Pons (tissue), 1 donor: ENCODE measurements around the gene CFAP210.
"Not testable (repeated sequence)": the region's sequence is repeated elsewhere in the genome, so short reads cannot be mapped to it uniquely, and the experiment has no call there.

Source experiments
- DNase-seq: peaks from one replicate; pipeline ENCODE4 v3.0.0-alpha.2; 2016; ENCODE audit warnings: low spot score

The CFAP210 gene

DNA sequence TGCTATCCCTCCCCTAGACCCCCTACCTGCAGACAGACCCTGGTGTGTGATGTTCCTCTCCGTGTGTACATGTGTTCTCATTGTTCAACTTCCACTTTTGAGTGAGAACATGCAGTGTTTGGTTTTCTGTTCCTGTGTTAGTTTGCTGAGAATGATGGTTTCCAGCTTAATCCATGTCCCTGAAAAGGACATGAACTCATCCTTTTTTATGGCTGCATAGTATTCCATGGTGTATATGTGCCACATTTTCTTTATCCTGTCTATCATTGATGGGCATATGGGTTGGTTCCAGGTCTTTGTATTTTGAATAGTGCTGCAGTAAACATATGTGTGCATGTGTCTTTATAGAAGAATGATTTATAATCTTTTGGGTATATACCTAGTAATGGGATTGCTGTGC is 78.2 kb downstream of the CFAP210 start:
- DNase-seq = not testable (repeated sequence)

DNA sequence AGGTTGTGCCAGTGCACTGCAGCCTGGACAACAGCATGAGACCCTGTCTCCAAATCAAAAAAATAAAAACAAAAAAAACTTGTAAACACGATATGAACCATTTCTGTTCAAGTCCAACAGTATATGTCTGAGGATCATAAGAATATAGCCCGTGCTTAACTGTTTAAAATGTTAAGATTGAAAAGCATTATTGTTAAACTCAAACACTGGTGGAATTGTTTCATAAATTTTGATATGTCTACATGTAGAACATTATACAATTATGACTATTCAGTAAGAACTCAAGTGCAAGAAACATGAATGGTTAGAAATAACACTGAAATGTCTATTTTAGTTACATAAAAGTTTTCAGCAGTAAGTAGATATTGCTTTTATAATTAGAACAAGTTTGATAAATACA is 80.3 kb downstream of the CFAP210 start:
- no peak for DNase-seq

DNA sequence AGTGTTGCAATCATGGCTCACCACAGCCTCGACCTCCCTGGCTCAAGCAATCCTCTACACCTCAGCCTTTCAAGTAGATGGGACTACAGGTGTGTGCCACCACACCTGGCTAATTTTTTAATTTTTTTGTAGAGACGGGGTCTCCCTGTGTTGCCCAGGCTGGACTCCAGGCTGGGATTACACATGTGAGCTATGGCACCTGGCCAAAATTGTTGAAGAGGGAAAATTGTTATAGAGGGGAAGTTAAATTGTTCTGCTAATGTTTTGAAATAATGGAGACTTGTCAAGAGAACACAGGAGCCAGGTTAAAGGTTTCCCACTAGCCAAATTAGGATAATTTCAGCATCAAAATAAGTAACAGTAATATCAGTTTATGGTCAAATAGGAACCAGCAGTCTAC is 84.9 kb downstream of the CFAP210 start:
- DNase-seq = no peak

DNA sequence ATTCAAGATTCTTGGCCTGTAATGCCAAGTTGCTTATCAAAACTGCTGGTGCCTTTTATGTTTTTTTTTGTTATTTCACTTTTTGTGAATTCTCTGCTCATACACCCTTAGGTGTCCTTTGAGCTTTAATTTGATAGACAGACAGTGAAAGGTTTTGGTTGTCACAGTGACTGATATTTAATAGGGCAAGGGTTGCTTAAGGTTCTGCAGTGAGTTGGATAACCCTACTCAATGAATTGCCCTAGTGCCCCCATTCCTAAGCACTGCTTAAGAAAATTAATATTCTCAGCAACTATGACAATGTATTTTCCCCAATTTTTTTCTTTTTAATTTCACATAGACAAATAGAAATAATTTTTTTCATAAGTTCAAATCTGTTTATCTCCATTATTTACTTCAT is 94.6 kb downstream of the CFAP210 start:
- DNase-seq = no peak

DNA sequence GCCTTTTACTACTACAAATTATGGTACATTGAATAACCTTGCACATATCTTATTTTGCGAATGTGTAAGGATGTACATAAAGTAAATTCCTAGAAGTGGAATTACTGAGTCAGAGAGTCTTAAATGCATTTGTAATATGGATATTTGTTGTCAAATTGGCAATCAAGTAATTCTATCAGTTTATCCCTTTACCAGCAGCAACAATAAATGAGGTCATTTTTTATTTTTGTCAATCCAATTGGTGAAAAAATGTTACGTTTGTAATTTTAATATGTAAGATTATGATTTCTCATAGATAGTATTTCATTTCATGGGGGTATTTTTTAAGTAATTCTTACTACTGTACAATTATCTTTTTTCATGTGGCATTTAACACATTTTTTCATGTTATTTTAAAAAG is 95.2 kb downstream of the CFAP210 start:
- no peak for DNase-seq

DNA sequence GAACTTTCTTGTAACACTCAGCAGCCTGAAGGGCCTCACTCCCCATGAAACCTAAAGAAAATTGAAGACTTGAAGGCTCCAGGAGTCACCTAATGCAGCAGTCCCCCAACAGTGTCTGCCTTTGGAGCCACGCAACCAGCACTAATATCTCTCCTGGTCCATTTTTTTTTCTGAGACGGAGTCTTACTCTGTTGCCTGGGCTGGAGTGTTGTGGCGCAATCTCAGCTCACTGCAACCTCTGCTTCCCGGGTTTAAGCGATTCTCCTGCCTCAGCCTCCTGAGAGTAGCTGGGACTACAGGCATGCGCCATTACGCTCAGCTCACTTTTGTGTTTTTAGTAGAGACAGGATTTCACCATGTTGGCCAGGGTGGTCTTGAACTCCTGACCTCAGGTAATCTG is 97.7 kb downstream of the CFAP210 start:
- not testable (repeated sequence) for DNase-seq
